Spleen (tissue), 3 donors: Measurements from ENCODE around the gene TMEM170A.

ENCODE experiments used
- POLR2A ChIP-seq, 3 donors: fragments of 450-650 bp; IDR thresholded peaks; one replicate each; pipeline ENCODE4 v1.5.1; 2017; ENCODE audit warnings: antibody characterized with exemption in 3 of 3, mild to moderate bottlenecking in 1 of 3
- POLR2AphosphoS5 ChIP-seq, 3 donors: sonication (generic); formaldehyde crosslinking; IDR thresholded peaks; one replicate each; pipeline ENCODE4 v1.5.1; 2017; ENCODE audit warnings: antibody characterized with exemption in 3 of 3

DNA sequence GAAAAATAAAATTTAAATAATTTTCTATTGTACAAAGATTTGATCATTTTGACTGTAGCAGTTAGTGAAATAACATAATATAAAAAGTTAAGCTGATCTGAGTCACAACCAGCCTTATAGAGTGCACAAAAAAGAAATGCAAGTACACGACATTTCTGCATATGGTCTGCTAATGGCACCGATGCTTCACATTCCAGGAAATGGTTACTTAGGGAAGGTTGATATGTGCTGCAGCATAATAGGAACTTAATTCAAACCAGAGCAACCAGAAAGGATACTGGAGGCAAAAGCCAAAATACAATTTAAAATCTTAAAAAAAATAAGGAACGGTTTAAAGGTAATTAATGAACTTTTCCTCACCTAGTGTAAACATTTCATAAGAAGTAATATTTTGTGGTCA lies 21.2 kb downstream of the TMEM170A start:
- TF ChIP-seq POLR2AphosphoS5 (IDR thresholded peaks at IDR 0.05) = no peak
- TF ChIP-seq POLR2A (IDR thresholded peaks at IDR 0.05) = no peak
